Transverse colon (tissue), 3 donors: ENCODE results near the gene RAD23B.

Experiments used
- CTCF ChIP-seq, 5 experiments: fragments of 200-600 bp in 3 of 5; fragments of 450-650 bp in 2 of 5; sonication (generic) in 3 of 5; IDR thresholded peaks; 1 replicate in 2 of 5; 2 replicates in 3 of 5; pipeline ENCODE4 v1.5.1; 2016 to 2017; ENCODE audit warnings: antibody characterized with exemption in 5 of 5, inconsistent platforms in 3 of 5, mild to moderate bottlenecking in 2 of 5, moderate library complexity in 1 of 5
- EP300 ChIP-seq: sonication (generic); formaldehyde crosslinking; IDR thresholded peaks from one replicate; pipeline ENCODE4 v1.6.1; 2017; ENCODE audit warnings: antibody characterized with exemption, low read depth

- TF ChIP-seq CTCF (IDR thresholded peaks at IDR 0.05), result no peak
- TF ChIP-seq EP300, result no peak
Measured at GRCh38 chr9:107312376-107313050, 29.4 kb downstream of the RAD23B start.
